Activated CD4-positive, alpha-beta T cell treated with anti-CD3 and anti-CD28 coated beads, Interleukin-2, Interleukin-6, amounts not matched to agents 100 ng/mL and 50 ng/mL, durations not matched to agents 16 hours and 8 hours (primary cell): ENCODE measurements around the gene F2RL3.
"Not testable (repeated sequence)": the region's sequence is repeated elsewhere in the genome, so short reads cannot be mapped to it uniquely, and the experiment has no call there.

Experiments used
- DNase-seq: peaks from one replicate; pipeline ENCODE4 v3.0.0-alpha.2; 2020

The F2RL3 gene

DNA sequence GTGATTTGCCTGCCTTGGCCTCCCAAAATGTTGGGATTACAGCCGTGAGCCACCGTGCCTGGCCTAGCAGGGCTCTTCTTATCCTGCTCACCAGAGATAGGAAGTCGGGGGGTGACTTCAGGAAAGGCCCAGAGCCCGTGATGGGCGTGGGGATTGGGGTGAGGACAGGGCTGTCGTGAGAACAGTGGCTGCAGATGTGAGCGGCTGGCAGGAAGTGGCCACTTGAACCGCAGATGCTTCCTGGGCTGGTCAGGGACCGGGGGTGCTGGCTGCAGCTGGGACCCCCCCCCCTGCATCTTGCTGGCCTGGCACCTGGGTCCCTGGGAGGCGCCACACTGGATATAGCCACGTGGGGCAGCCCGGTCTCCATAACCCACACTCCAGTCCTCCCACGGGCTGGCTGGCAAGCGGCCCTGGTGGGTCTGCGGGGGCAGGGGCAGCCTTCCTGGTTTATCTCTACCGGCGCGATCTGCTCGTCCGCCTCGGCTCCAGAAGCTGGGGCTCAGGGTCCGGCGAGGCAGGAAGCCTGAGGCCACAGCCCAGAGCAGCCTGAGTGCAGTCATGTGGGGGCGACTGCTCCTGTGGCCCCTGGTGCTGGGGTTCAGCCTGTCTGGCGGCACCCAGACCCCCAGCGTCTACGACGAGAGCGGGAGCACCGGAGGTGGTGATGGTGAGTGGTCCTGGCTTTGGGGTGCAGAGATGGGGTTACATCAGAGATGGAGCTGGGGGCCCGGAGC lies at the start of gene F2RL3:
Gene F2RL3 (plus strand): TSS at position 371 of the 737 bp plus-strand sequence. CDS start 191 bp downstream, at position 562.
- peak; percentile 21 for DNase-seq

DNA sequence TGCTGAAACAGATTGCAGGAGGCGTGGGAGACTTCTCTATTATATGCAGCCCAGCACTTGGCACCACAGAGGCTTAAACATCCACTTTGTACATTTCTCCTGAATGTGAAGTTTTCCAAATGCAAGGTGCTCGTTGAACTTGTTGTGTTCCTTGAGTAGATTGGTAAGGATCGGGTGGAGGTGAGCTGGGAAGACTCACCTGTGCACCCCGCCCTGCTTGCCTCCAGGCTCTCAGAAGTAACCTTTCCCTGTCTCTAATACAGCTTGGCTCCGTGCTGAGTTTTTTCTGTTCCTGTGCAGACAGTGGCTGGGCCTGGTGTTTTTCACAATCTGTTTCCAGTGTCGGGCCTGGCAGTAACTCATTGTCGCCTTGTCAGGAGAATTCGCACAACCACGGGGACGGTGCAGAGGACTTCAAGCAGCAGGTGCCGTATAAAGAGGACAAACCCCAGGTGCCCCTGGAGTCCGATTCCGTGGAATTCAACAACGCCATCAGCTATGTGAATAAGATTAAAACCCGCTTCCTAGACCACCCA lies 47.3 kb upstream of the F2RL3 start:
- DNase-seq, result no peak

GRCh38 chr19:16846901-16847300 lies 41.9 kb upstream of the F2RL3 start:
- no peak for DNase-seq

GRCh38 chr19:16847430-16847829 lies 41.4 kb upstream of the F2RL3 start:
- no peak for DNase-seq

- no peak for DNase-seq
Measured at GRCh38 chr19:16849168-16849567, 39.6 kb upstream of the F2RL3 start.

DNA sequence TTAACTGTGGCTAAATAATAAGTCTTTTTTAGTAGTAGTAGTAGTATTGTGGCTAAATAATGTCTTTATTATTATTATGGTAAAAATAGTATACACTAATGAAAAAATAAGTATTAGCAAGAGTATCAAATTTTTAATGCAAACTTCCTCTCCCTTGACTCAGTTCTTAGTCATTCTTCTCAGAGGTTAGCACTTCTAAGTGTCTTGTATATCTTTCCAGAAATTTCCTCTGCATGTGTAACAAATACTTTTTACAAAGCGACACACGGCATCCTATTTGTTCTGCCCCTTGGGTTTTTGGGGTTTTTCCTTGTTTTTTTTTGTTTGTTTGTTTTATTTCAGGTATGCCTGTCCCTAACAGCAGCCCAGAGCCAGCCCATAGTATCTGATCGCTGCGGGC lies 38.7 kb upstream of the F2RL3 start:
- DNase-seq, result no peak

- DNase-seq, result no peak
Measured at GRCh38 chr19:16851031-16851712, 37.6 kb upstream of the F2RL3 start.

GRCh38 chr19:16853066-16853465 lies 35.7 kb upstream of the F2RL3 start:
- no peak for DNase-seq

DNA sequence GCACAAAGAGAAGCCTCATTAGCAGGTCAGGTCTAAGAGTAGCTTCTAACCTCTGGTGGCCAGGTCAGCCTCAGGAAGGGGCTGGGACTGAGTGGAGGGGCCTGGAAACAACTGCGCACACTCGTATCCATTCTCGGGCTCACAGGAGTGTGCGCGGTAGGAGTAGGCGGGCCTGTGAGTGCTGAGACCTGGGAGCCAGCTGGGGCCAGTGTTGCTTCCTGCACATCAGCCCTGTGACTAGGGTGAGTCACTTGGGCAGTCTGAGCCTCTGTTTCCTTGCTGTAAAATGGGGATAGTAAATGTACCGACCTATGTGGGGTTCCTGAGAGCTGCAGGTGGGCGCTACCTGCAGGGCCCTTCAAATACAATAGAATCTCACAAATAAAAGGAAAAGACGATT lies 32.7 kb upstream of the F2RL3 start:
- no peak for DNase-seq

DNA sequence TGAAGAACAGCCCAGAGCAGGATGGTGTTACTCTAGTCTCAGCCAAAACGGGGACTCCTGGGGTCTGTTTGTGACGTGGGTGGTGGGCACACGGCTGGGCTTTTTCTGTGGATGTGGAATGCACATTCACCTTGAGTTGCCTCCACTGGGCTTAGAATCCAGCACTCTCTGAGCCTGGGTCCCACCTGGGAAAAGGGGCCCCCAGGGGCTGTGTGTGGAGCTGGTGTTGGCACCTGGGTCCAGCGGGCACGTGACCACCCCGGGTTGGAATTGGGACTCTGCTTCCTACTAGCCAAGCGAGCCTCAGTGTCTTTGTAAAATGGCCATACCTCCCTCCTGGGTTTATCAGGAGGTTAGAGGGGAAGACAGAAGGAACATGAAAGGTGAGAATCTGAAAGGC lies 29.2 kb upstream of the F2RL3 start:
- DNase-seq, result no peak

GRCh38 chr19:16860118-16860517 lies 28.7 kb upstream of the F2RL3 start:
- no peak for DNase-seq

DNA sequence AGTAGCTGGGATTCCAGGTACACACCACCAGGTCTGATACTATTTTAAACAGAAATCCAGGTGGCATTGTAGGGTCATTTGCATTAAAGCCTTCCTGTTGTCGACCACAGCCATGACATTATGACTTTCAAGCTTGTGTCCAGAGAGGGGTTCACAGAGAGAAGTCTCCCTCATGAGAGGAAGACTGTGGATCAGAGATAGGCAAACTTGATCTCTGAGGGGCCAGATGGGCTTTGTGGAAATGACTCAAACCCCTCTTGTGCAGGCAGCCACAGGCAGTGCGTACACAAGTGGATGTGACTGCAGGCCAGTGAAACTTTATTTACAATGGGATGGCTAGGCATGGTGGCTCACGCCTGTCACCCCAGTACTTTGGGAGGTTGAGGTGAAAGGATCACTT lies 27.8 kb upstream of the F2RL3 start:
- no peak for DNase-seq

GRCh38 chr19:16861834-16862233 lies 27.0 kb upstream of the F2RL3 start:
- DNase-seq, result no peak

DNA sequence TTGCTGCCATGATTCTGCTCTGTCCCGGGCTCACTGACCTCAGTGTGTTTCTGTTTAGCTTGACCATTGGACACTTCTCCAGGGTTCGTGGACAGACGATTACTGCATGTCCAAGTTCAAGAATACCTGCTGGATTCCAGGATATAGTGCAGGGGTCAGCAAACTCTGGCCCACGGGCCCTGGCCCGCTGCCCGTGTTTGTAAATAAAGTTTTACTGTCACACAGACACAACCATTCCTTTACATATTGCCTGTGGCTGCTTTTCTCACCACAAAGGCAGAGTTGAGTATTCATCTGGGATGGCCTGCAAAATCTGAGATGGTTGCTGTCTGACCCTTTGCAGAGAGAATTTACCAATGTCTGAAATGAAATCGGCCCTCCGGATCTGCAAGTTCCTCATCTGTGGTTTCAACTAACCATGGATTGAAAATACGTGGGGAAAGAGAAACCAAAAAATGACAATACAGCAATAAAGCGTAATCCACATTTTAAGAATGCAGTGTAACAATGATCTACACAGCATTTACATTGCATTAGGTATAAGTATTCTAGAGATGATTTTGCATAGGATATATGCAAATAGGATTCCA lies 25.9 kb upstream of the F2RL3 start:
- DNase-seq, result no peak

DNA sequence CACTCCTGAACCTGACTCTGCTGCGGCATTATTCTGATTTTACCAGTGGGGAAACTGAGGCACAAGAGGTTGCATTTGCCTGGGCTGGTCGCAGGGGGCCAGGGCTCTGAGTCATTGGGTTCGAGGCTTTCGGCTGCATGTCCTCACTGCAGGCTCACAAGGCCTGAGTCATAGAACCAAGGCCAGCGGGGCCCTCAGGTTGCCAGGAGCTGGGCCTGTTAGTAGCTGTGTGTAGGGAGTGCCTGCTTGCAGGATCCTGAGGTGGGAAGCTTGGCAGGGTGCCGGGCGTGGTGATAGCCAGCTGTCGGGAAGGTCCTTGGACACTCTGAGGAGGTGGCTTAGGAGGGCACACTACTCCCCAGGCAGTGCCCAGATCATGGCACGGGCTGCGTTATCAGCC lies 21.6 kb upstream of the F2RL3 start:
- DNase-seq, result no peak

- DNase-seq, result no peak
Measured at GRCh38 chr19:16868423-16869130, 20.2 kb upstream of the F2RL3 start.

- DNase-seq, result no peak
Measured at GRCh38 chr19:16869331-16869972, 19.3 kb upstream of the F2RL3 start.

DNA sequence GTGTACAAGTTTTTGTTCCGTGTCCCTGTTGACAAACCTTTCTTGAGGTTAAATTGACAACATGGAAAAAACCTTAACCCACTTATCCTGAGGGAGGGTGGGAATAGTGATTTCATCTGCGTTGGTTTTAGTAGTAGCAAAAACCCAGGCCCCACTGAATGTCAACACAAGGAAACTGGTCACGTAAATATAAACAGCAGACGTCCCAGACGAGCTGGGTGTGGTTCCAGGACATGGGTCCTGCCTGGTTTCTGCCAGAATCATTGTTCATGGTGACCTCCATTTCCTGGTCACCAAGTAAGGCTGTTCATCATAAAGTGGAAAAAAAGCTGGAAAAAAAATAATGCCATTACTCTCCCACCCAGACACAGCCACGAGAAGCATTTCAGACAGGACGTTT lies 16.9 kb upstream of the F2RL3 start:
- DNase-seq, result no peak

GRCh38 chr19:16872728-16873127 lies 16.1 kb upstream of the F2RL3 start:
- DNase-seq, result no peak

DNA sequence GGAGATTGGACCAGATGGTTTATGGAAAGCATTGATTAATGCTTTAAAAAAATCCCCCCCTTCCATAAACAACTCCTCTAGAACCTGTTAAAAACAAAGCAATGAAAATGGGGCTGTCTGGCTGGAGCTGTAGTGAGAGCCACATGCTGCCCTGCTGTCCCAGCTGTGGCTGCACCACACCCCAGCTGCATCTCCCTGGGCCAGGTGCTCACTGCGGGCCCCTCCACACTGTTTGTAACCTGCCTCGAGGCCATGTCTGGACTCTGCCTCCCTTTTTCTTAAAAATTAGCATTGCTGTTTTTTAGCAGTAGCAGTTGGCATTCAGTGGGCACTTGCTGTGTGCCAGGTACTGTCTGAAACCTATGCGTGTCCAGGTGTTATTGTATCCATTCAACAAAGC lies 15.2 kb upstream of the F2RL3 start:
- no peak for DNase-seq

GRCh38 chr19:16874250-16874977 lies 14.4 kb upstream of the F2RL3 start:
- no peak for DNase-seq

DNA sequence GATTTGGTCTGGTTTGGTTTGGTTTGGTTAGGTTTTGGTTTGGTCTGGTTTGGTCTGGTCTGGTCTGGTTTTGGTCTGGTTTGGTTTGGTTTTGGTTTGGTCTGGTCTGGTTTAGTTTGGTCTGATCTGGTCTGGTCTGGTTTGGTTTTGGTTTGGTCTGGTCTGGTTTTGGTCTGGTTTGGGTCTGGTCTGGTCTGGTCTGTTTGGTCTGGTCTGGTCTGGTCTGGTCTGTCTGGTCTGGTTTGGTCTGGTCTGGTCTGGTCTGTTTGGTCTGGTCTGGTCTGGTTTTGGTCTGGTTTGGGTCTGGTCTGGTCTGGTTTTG lies 13.9 kb upstream of the F2RL3 start:
- DNase-seq, result not testable (repeated sequence)
